HG02759 (cell line): ENCODE results near the gene POU2AF2.
"Not testable (repeated sequence)": the region's sequence is repeated elsewhere in the genome, so short reads cannot be mapped to it uniquely, and the experiment has no call there.

Experiments
- ATAC-seq: cut with Tn5 transposase; IDR thresholded peaks from one replicate; pipeline ENCODE4 v1.9.1; 2021; ENCODE audit warnings: mild to moderate bottlenecking, moderate library complexity; ENCODE audit not compliant: unreplicated experiment

Gene POU2AF2

GRCh38 chr11:111301004-111301841 lies 55.7 kb downstream of the POU2AF2 start:
- no peak for ATAC-seq

GRCh38 chr11:111301842-111302118 lies 56.3 kb downstream of the POU2AF2 start:
- no peak for ATAC-seq

- no peak for ATAC-seq
These were observed 56.8 kb downstream of the POU2AF2 start for GRCh38 chr11:111302298-111302697.

GRCh38 chr11:111303461-111303860 lies 57.9 kb downstream of the POU2AF2 start:
- no peak for ATAC-seq

- ATAC-seq: no peak
These were observed 59.8 kb downstream of the POU2AF2 start for GRCh38 chr11:111305162-111305802.

GRCh38 chr11:111305876-111306275 lies 60.4 kb downstream of the POU2AF2 start:
- ATAC-seq: no peak

GRCh38 chr11:111306321-111306720 lies 60.8 kb downstream of the POU2AF2 start:
- no peak for ATAC-seq

GRCh38 chr11:111307472-111308108 lies 62.1 kb downstream of the POU2AF2 start:
- no peak for ATAC-seq

- no peak for ATAC-seq
These were observed 62.6 kb downstream of the POU2AF2 start for GRCh38 chr11:111308140-111308539.

- no peak for ATAC-seq
These were observed 63.8 kb downstream of the POU2AF2 start for GRCh38 chr11:111309215-111309915.

- no peak for ATAC-seq
These were observed 64.6 kb downstream of the POU2AF2 start for GRCh38 chr11:111310088-111310487.

- ATAC-seq: no peak
These were observed 65.2 kb downstream of the POU2AF2 start for GRCh38 chr11:111310723-111311122.

- ATAC-seq: no peak
These were observed 66.6 kb downstream of the POU2AF2 start for GRCh38 chr11:111312076-111312475.

- ATAC-seq: no peak
These were observed 73.8 kb downstream of the POU2AF2 start for GRCh38 chr11:111319296-111319695.

GRCh38 chr11:111320199-111320598 lies 74.7 kb downstream of the POU2AF2 start:
- not testable (repeated sequence) for ATAC-seq

GRCh38 chr11:111320728-111321568 lies 75.4 kb downstream of the POU2AF2 start:
- no peak for ATAC-seq

- ATAC-seq: no peak
These were observed 77.0 kb downstream of the POU2AF2 start for GRCh38 chr11:111322534-111322933.

- ATAC-seq: no peak
These were observed 78.8 kb downstream of the POU2AF2 start for GRCh38 chr11:111324277-111324720.

- no peak for ATAC-seq
These were observed 79.7 kb downstream of the POU2AF2 start for GRCh38 chr11:111325259-111325658.

GRCh38 chr11:111326824-111327223 lies 81.3 kb downstream of the POU2AF2 start:
- no peak for ATAC-seq
